ENCODE measurements around the gene PRPF40A.
A peak's percentile ranks its signal among the peaks of the same experiment; 100 is the strongest.

PRPF40A gene

DNA sequence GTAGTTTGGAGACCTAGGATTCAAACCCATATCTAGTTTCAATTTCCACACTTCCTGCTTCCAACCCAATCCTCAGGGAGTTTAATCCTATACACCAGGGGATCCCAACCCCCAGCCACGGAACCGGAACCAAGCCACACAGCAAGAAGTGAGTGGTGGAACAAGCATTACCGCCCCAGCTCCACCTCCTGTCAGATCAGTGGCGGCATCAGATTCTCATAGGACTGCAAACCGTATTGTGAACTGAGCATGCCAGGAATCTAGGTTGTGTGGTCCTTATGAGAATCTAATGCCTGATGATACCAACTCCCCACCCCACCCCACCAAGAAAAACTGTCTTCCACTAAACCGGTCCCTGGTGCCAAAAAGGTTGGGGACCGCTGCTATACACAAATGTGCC, 52.5 kb downstream of the PRPF40A start:
- CTCF ChIA-PET: interaction anchor here (0.5 to 0.7 kb wide), 2 partner anchors 54 to 371 kb away, joined by 3 read pairs; no protein-coding TSS in a partner anchor
- no peak overlapping the region for H3K27ac ChIP-seq
- TF ChIP-seq, protein P1, sequence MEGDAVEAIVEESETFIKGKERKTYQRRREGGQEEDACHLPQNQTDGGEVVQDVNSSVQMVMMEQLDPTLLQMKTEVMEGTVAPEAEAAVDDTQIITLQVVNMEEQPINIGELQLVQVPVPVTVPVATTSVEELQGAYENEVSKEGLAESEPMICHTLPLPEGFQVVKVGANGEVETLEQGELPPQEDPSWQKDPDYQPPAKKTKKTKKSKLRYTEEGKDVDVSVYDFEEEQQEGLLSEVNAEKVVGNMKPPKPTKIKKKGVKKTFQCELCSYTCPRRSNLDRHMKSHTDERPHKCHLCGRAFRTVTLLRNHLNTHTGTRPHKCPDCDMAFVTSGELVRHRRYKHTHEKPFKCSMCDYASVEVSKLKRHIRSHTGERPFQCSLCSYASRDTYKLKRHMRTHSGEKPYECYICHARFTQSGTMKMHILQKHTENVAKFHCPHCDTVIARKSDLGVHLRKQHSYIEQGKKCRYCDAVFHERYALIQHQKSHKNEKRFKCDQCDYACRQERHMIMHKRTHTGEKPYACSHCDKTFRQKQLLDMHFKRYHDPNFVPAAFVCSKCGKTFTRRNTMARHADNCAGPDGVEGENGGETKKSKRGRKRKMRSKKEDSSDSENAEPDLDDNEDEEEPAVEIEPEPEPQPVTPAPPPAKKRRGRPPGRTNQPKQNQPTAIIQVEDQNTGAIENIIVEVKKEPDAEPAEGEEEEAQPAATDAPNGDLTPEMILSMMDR (conservative IDR thresholded peaks at IDR 0.05; ENCODE audit: low read depth): no peak
- DNase-seq (ENCODE audit: low spot score): no peak
- POLR2A ChIA-PET (ENCODE audit: low non-redundant PET): no interaction called here

GRCh38 chr2:152661076-152661475, 56.2 kb downstream of the PRPF40A start:
- TF ChIP-seq, protein P1 (conservative IDR thresholded peaks at IDR 0.05; ENCODE audit: low read depth): no peak
- DNase-seq (ENCODE audit: low spot score): no peak
- ChIA-PET CTCF (interaction anchor here (1.1 kb wide), 1 partner anchor 55 kb away, joined by 3 read pairs; no protein-coding TSS in a partner anchor), POLR2A (ENCODE audit: low non-redundant PET) (no interaction called here)
- no peak overlapping the region for H3K27ac ChIP-seq

DNA sequence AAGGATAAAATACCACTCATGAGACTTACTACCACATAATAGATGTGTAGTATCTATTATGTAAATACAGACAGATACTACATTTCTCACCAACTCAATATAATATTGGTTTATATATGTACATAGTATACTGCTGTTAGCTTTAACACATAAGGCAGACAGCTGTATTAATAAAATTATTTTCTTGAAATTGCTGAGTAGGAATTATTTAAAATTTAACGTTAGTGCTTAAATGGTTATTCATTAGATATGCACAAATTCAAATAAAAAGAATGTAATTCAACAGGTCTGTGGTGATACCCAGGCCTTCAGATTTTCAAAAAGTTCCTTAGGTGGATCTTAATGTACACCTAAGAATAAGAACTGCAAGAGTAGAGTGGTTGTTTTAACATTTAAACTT, 59.0 kb downstream of the PRPF40A start:
- DNase-seq (ENCODE audit: low spot score): no peak
- ChIA-PET CTCF (interaction anchor here (0.8 kb wide), 1 partner anchor 11 kb away, joined by 3 read pairs; no protein-coding TSS in a partner anchor), POLR2A (ENCODE audit: low non-redundant PET) (no interaction called here)

DNA sequence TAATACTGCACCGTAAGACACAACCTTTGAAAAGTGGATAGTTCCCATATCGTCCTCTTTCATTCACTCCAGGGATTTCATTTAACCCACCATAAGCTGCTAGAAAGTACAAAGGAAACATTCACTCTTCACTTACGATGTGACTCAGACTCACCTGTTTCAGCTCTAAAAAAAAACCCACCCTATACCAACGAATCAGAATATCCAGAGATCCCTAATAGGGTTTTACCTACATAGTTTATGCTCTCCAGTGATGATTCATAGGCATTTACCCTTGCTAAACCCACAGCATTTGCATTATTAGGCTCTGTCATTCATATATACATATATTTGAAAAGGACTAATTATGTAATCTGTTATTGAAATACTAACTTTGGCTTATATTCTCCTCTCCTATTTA, 60.2 kb downstream of the PRPF40A start:
- DNase-seq (ENCODE audit: low spot score): peak; percentile 13
- ChIA-PET POLR2A (ENCODE audit: low non-redundant PET) (no interaction called here), CTCF (no interaction called here)
- no peak overlapping the region for H3K27ac ChIP-seq
- TF ChIP-seq, protein P1 (conservative IDR thresholded peaks at IDR 0.05; ENCODE audit: low read depth): no peak

More for the DNA sequence above, 59.0 kb downstream of the PRPF40A start:
- H3K27ac ChIP-seq: no peak overlapping the region
- TF ChIP-seq, protein P1 (conservative IDR thresholded peaks at IDR 0.05; ENCODE audit: low read depth): no peak

GRCh38 chr2:152655880-152656279, 61.4 kb downstream of the PRPF40A start:
- DNase-seq (ENCODE audit: low spot score): no peak
- no peak overlapping the region for H3K27ac ChIP-seq
- ChIA-PET CTCF (no interaction called here), POLR2A (ENCODE audit: low non-redundant PET) (no interaction called here)
- TF ChIP-seq, protein P1 (conservative IDR thresholded peaks at IDR 0.05; ENCODE audit: low read depth): no peak

GRCh38 chr2:152651834-152652233, 65.4 kb downstream of the PRPF40A start:
- TF ChIP-seq, protein P1 (conservative IDR thresholded peaks at IDR 0.05; ENCODE audit: low read depth): no peak
- H3K27ac ChIP-seq: no peak overlapping the region
- DNase-seq (ENCODE audit: low spot score): no peak
- CTCF ChIA-PET: no interaction called here
- POLR2A ChIA-PET (ENCODE audit: low non-redundant PET): no interaction called here
